Spleen (tissue), 7 donors: ENCODE measurements around the gene APOBR.

Source experiments
- POLR2A ChIP-seq, 3 donors: fragments of 450-650 bp; IDR thresholded peaks; one replicate each; pipeline ENCODE4 v1.5.1; 2017; ENCODE audit warnings: antibody characterized with exemption in 3 of 3, mild to moderate bottlenecking in 1 of 3
- POLR2AphosphoS5 ChIP-seq, 3 donors: sonication (generic); formaldehyde crosslinking; IDR thresholded peaks; one replicate each; pipeline ENCODE4 v1.5.1; 2017; ENCODE audit warnings: antibody characterized with exemption in 3 of 3
- TF ChIP-seq, protein P1 (sequence below), 11 experiments: fragments of 200-600 bp in 7 of 11; fragments of 450-650 bp in 4 of 11; sonication (generic) in 4 of 11; IDR thresholded peaks in 8 of 11; conservative IDR thresholded peaks in 3 of 11; 1 replicate in 7 of 11; 2 replicates in 4 of 11; pipeline versions ENCODE4 v1.4.0 to v1.8.0; 2016 to 2021; ENCODE audit warnings: antibody characterized with exemption in 11 of 11, inconsistent platforms in 4 of 11, mild to moderate bottlenecking in 1 of 11
- donor health status: DM: no; HTN: no; CAD: no; lungs with moderate emphysema.
- donor health status: DM: no; HTN: no; CAD: no.
- donor health status: DM: no; HTN: no; CAD: no.

DNA sequence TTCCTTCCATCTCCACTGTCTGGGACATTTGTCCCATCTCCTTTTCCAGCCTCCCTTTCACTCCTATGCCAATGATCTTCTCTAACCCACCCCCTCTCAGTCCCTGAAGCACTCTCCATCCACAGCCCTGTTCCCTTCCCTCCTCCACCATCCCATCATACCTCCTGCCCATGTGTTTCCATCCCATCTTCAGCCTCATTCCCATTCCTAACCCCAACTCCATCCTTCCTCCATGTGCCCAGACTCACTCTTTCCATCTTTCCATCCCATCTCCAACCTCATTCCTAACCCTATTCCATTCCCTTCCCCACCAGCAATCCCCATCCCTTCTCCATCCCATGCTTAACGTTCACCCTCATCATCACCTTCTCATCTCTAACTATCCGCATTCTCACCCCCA is 7.8 kb downstream of the APOBR start:
- TF ChIP-seq, protein P1, sequence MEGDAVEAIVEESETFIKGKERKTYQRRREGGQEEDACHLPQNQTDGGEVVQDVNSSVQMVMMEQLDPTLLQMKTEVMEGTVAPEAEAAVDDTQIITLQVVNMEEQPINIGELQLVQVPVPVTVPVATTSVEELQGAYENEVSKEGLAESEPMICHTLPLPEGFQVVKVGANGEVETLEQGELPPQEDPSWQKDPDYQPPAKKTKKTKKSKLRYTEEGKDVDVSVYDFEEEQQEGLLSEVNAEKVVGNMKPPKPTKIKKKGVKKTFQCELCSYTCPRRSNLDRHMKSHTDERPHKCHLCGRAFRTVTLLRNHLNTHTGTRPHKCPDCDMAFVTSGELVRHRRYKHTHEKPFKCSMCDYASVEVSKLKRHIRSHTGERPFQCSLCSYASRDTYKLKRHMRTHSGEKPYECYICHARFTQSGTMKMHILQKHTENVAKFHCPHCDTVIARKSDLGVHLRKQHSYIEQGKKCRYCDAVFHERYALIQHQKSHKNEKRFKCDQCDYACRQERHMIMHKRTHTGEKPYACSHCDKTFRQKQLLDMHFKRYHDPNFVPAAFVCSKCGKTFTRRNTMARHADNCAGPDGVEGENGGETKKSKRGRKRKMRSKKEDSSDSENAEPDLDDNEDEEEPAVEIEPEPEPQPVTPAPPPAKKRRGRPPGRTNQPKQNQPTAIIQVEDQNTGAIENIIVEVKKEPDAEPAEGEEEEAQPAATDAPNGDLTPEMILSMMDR (IDR thresholded peaks at IDR 0.05 in 8 of 11, conservative IDR thresholded peaks at IDR 0.05 in 3 of 11) = no peak
- no peak for TF ChIP-seq POLR2AphosphoS5 (IDR thresholded peaks at IDR 0.05)
- TF ChIP-seq POLR2A (IDR thresholded peaks at IDR 0.05) = no peak
